ENCODE data around the gene WDPCP.

- no peak for TF ChIP-seq CTCF (IDR thresholded peaks at IDR 0.05; ENCODE audit: low read depth, low read length, poor library complexity, severe bottlenecking)
- TF ChIP-seq EZH2phosphoT487 (IDR thresholded peaks at IDR 0.05; ENCODE audit: borderline replicate concordance, low read length) = no peak
Measured at GRCh38 chr2:63422556-63422955, 165.7 kb downstream of the WDPCP start.
